GM10248 (cell line): ENCODE results near the gene PPM1J.

Experiments used
- CTCF ChIA-PET: fragments of 300-600 bp; sonication (Branson Sonifier 250); formaldehyde crosslinking; extraction: SDS; loops from one replicate; lab custom pipeline; 2021; ENCODE audit warnings: antibody characterized with exemption; lab: Yijun Ruan, JAX
- POLR2A ChIA-PET: fragments of 350-650 bp; sonication (Branson Sonifier 250); formaldehyde crosslinking; extraction: SDS; loops from one replicate; lab custom pipeline; 2020; ENCODE audit warnings: antibody characterized with exemption; lab: Yijun Ruan, JAX
- DNase-seq: peaks from one replicate; pipeline ENCODE4 v3.0.0; 2012; ENCODE audit errors: extremely low spot score
- CTCF ChIP-seq: IDR thresholded peaks from 2 replicates; pipeline ENCODE4 v1.5.1; 2012; ENCODE audit warnings: mild to moderate bottlenecking, low read depth; ENCODE audit errors: extremely low read depth, missing control alignments, control extremely low read depth

The PPM1J gene

GRCh38 chr1:112674986-112675727 is 40.0 kb downstream of the PPM1J start:
- ChIA-PET CTCF (interaction anchor here (0.7 to 5.7 kb wide), 17 partner anchors 10 to 284 kb away, joined by 3 to 35 read pairs (median 5); partner anchors contain the start of genes CTTNBP2NL and PPM1J), POLR2A (interaction anchor here (0.7 to 1.3 kb wide), 7 partner anchors 9 to 56 kb away, joined by 3 to 6 read pairs (median 4); partner anchors contain the start of gene ST7L)
- DNase-seq, result peak; percentile 64
- peak; percentile 2 for TF ChIP-seq CTCF

- POLR2A ChIA-PET, result interaction anchor here (0.7 to 1.3 kb wide), 6 partner anchors 13 to 56 kb away, joined by 3 to 6 read pairs (median 4); partner anchors contain the start of gene ST7L
- peak; percentile 74 for DNase-seq
- TF ChIP-seq CTCF, result no peak
- CTCF ChIA-PET, result interaction anchor here (0.7 to 5.7 kb wide), 21 partner anchors 11 to 283 kb away, joined by 3 to 35 read pairs (median 6); partner anchors contain the start of genes CTTNBP2NL and PPM1J
These were observed 40.6 kb downstream of the PPM1J start, which contains the start of gene MOV10 for GRCh38 chr1:112674440-112674985. Gene MOV10 (plus strand): TSS chr1:112674659. CDS start chr1:112674913, 254 bp downstream.

- TF ChIP-seq CTCF, result peak; percentile 33
- DNase-seq, result no peak
- CTCF ChIA-PET, result interaction anchor here (0.8 to 5.7 kb wide), 21 partner anchors 10 to 285 kb away, joined by 3 to 35 read pairs (median 6); partner anchors contain the start of genes CTTNBP2NL and PPM1J
- POLR2A ChIA-PET, result interaction anchor here (0.9 to 1.3 kb wide), 5 partner anchors 12 to 55 kb away, joined by 3 to 6 read pairs (median 4); partner anchors contain the start of gene ST7L
These were observed 41.3 kb downstream of the PPM1J start for GRCh38 chr1:112673592-112674439.

- ChIA-PET POLR2A (no interaction called here), CTCF (interaction anchor here (0.8 to 5.7 kb wide), 17 partner anchors 9 to 284 kb away, joined by 3 to 35 read pairs (median 6); partner anchors contain the start of genes CTTNBP2NL and PPM1J)
- no peak for DNase-seq
- no peak for TF ChIP-seq CTCF
These were observed 42.3 kb downstream of the PPM1J start for GRCh38 chr1:112672842-112673241.

GRCh38 chr1:112672009-112672408 is 43.1 kb downstream of the PPM1J start:
- ChIA-PET CTCF (interaction anchor here (1.2 to 4.5 kb wide), 9 partner anchors 14 to 281 kb away, joined by 3 to 24 read pairs (median 4); partner anchors contain the start of gene PPM1J), POLR2A (no interaction called here)
- DNase-seq, result no peak
- no peak for TF ChIP-seq CTCF
